Measurements from ENCODE around the gene TCEAL4. TPM values are rescaled to one million over a fixed set of nuclear protein-coding genes. Genes with fewer than 3 reads are reported as not detected.

The TCEAL4 gene
- 92.3 TPM for total RNA-seq
- long read RNA-seq, transcript TCEAL4-206 (3 exons, 1,135 nt) = minor isoform, 6 of 99 reads
- long read RNA-seq, transcript TCEAL4-212 (3 exons, 1,008 nt) = minor isoform, 10 of 99 reads
- long read RNA-seq, transcript TCEAL4-208 (3 exons, 1,273 nt) = major isoform, 76 of 99 reads
- long read RNA-seq, partial matches to known transcripts = 0 of 99 reads
- long read RNA-seq, other reads (novel, unspliced or antisense) = 2 of 99 reads

DNA sequence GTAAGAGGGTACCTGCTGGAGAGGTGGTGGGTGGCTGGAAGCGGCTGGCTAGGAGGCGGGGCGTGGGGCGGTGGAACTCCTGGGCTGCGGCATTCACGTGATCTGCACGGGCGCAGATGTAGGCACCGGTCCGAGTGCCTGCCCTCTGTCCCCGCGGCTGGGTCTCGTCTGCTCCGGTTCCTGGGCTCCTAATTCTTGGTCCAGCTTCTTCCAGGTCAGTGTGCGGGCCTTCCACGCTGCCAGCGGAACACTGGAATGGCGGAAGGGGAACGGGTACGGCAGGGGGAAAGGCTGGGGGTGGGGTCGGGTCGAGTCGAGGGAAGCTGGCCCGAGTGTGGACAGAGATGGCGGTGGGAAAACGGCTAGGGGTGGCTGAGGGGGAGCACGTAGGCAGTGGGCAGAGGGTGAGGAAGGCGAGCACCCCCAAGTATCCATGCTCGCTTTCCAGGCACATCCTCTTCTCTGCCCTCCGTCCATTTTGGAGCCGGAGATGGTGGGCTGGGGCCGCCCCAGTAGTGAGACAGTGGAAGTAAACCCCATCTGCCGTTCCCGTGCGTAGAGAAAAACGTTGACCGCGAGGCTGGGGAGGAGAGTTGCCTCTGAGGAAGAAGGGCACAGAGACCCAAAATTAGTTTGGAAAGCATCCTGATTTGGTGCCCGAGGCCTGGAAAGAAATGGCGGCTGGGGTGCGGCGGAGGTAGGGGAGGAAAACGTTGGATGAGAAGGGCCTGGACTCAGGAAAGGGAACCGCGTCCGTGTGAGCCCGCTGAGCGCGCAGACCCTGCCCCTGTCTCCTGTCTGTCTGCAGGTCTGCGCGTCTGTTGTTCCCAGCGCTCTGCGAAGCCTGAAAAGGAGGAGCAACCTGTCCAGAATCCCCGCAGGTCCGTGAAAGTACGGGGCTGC lies at the start of gene TCEAL4:
Gene TCEAL4 (plus strand): TSS at position 105 of the 903 bp plus-strand sequence. CDS start 1,161 bp downstream, outside the sequence.
- intact Hi-C loops (cut with DNase I) = no loop called here
- H3K4me3 ChIP-seq = peak within 1 kb of the TSS; percentile 65
- no peaks in the 10 kb centered on the region for H3K4me1 ChIP-seq
- H3K36me3 ChIP-seq = no peaks in the 10 kb centered on the region
- DNase-seq (peak; percentile 84), ATAC-seq (peak; percentile 96)
- H3K9me3 ChIP-seq = no peaks in the 10 kb centered on the region
- peak within 1 kb of the TSS; percentile 87 for H3K27ac ChIP-seq
- no peaks in the 10 kb centered on the region for H3K27me3 ChIP-seq
- TF ChIP-seq, protein P1, sequence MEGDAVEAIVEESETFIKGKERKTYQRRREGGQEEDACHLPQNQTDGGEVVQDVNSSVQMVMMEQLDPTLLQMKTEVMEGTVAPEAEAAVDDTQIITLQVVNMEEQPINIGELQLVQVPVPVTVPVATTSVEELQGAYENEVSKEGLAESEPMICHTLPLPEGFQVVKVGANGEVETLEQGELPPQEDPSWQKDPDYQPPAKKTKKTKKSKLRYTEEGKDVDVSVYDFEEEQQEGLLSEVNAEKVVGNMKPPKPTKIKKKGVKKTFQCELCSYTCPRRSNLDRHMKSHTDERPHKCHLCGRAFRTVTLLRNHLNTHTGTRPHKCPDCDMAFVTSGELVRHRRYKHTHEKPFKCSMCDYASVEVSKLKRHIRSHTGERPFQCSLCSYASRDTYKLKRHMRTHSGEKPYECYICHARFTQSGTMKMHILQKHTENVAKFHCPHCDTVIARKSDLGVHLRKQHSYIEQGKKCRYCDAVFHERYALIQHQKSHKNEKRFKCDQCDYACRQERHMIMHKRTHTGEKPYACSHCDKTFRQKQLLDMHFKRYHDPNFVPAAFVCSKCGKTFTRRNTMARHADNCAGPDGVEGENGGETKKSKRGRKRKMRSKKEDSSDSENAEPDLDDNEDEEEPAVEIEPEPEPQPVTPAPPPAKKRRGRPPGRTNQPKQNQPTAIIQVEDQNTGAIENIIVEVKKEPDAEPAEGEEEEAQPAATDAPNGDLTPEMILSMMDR (IDR thresholded peaks at IDR 0.05) = no peak

DNA sequence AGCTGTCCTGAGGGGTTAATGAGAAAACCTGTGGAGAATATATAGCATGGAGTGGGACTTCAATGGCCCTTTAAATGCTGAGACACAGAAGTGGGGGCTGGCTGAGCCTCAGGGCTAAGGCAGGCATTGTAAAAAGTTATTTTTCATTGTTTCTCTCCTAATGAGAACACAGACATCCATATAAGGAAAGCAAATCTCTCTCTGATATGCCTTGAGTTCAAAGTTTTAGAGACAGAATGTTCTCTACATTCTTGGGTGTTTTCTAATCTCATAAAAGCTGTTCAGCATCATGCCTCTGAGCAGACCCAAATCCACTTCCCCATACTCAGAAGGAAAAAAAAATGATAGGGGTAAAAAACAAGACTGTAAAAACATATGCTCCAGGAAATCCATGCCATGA lies 49.2 kb upstream of the TCEAL4 start:
- H3K27ac ChIP-seq = peak overlapping the region; percentile 58
- H3K27me3 ChIP-seq = no peaks in the 10 kb centered on the region
- H3K4me1 ChIP-seq = no peaks in the 10 kb centered on the region
- H3K36me3 ChIP-seq = no peaks in the 10 kb centered on the region
- H3K4me3 ChIP-seq = no peak overlapping the region
- DNase-seq (no peak), ATAC-seq (no peak)
- TF ChIP-seq, protein P1 (IDR thresholded peaks at IDR 0.05) = no peak
- intact Hi-C loops (cut with DNase I) = loop anchor here (10.0 kb wide), 1 partner anchor 279 kb away; no protein-coding TSS in a partner anchor
- H3K9me3 ChIP-seq = no peaks in the 10 kb centered on the region

DNA sequence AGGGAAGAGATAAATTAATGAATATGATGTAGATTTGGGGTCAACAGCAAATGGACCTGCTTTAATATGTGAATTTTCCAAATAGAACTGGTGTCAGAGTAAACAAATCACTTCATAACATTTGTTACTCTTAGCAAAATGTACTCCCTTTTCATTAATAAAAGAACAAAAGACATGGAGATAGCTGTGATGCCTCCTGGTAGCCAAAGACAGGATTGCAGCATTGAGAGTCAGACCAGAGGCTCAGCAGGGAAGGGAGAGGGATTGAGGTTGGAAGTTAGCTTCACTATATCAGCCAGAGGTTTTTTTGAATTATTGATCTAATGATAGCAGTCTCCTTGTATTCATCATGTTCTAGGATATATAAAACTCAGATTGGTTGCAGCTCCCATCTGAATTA lies 48.6 kb upstream of the TCEAL4 start:
- H3K27me3 ChIP-seq = no peaks in the 10 kb centered on the region
- intact Hi-C loops (cut with DNase I) = loop anchor here (10.0 kb wide), 1 partner anchor 278 kb away; no protein-coding TSS in a partner anchor
- no peak overlapping the region for H3K4me3 ChIP-seq
- no peaks in the 10 kb centered on the region for H3K9me3 ChIP-seq
- no peak for ATAC-seq
- peak overlapping the region; percentile 58 for H3K27ac ChIP-seq
- H3K36me3 ChIP-seq = no peaks in the 10 kb centered on the region
- no peaks in the 10 kb centered on the region for H3K4me1 ChIP-seq
- DNase-seq = no peak
- TF ChIP-seq, protein P1 (IDR thresholded peaks at IDR 0.05) = no peak

DNA sequence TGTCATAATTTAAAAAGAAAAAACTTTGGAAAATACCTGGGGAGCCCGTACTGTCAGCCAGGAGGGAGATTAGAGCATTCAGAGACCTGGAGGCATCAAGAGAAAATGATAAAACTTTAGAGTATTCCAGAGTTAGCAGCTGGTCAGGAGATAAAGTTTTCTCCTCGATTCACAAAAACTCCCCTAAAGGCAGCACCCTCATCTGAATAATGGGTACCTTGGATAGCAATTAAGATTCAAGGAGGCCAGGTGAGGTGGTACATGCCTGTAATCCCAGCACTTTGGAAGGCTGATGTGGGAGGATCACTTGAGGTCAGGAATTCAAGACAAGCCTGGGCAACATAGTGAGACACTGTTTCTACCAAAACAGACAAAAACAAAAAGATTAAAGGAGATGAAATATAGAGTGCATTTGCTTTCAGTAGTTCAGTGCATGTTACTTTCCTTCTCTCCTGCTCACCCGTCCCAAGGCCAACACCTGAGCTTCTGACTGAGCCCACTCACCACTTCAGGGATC lies 47.4 kb upstream of the TCEAL4 start:
- Histone ChIP-seq H3K27ac (peak overlapping the region; percentile 55), H3K9me3 (no peaks in the 10 kb centered on the region), H3K36me3 (no peaks in the 10 kb centered on the region), H3K4me1 (no peaks in the 10 kb centered on the region), H3K27me3 (no peaks in the 10 kb centered on the region), H3K4me3 (no peak overlapping the region)
- intact Hi-C loops (cut with DNase I) = loop anchor here (10.0 kb wide), 1 partner anchor 277 kb away; no protein-coding TSS in a partner anchor
- DNase-seq (no peak), ATAC-seq (no peak)
- TF ChIP-seq, protein P1 (IDR thresholded peaks at IDR 0.05) = no peak

DNA sequence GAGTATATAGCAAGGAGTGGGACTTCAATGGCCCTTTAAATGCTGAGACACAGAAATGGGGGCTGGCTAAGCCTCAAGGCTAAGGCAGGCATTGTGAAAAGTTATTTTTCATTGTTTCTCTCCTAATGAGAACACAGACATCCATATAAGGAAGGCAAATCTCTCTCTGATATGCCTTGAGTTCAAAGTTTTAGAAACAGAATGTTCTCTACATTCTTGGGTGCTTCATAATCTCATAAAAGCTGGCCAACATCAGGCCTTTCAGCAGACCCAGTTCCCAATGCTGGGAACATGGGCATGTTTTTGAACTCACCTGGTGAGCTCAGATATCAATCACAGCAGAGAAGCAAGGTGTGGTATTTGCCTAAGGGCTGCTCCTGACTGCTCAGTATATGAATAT lies 46.6 kb upstream of the TCEAL4 start:
- peak overlapping the region; percentile 55 for H3K27ac ChIP-seq
- ATAC-seq = no peak

More for the DNA sequence above, 46.6 kb upstream of the TCEAL4 start:
- intact Hi-C loops (cut with DNase I) = loop anchor here (10.0 kb wide), 1 partner anchor 276 kb away; no protein-coding TSS in a partner anchor
- Histone ChIP-seq H3K4me1 (no peaks in the 10 kb centered on the region), H3K9me3 (no peaks in the 10 kb centered on the region), H3K36me3 (no peaks in the 10 kb centered on the region), H3K27me3 (no peaks in the 10 kb centered on the region), H3K4me3 (no peak overlapping the region)
- TF ChIP-seq, protein P1 (IDR thresholded peaks at IDR 0.05) = no peak
- no peak for DNase-seq
